Measurements from ENCODE around the gene PYY. TPM values are rescaled to one million over a fixed set of nuclear protein-coding genes. Genes with fewer than 3 reads are reported as not detected.

The PYY gene
- total RNA-seq, 5 donors from 2014 or later (not counting 1 experiment from before 2014, with no cell fraction given) = not detected

- Histone ChIP-seq H3K4me1 (ENCODE audit: control insufficient read depth in 1 of 2, extremely low read depth in 1 of 2, insufficient read depth in 2 of 2, low read length in 2 of 2) (peaks cover 0 to 15% of the 10 kb centered on the region in 2 experiments), H3K36me3 (ENCODE audit: control insufficient read depth in 2 of 2, extremely low read depth in 1 of 2, insufficient read depth in 1 of 2, low read length in 1 of 2) (no peaks in the 10 kb centered on the region), H3K9me3 (no peaks in the 10 kb centered on the region), H3K27me3 (replicated peaks in 1 of 2; ENCODE audit: control insufficient read depth in 2 of 2, extremely low read depth in 1 of 2, insufficient read depth in 2 of 2, low read length in 1 of 2) (peaks cover 8 to 48% of the 10 kb centered on the region in 2 experiments), H3K27ac (ENCODE audit: low read length) (no peak overlapping the region), H3K4me3 (ENCODE audit: control insufficient read depth in 1 of 2, extremely low read depth in 1 of 2, low read length in 1 of 2) (no peak overlapping the region)
- peaks cover 0 to 8% (median 0%) of the 10 kb centered on the region in 3 donors for H3K4me1 Mint-ChIP-seq
- CTCF ChIA-PET = interaction anchor here in 1 of 2 donors (0.7 kb wide), 1 partner anchor 109 kb away, joined by 3 read pairs; no protein-coding TSS in a partner anchor
- H3K9me3 Mint-ChIP-seq = no peaks in the 10 kb centered on the region
- peaks cover 23 to 51% of the 10 kb centered on the region in 2 donors for H3K27me3 Mint-ChIP-seq
- ATAC-seq (replicated peaks in 1 of 4) (no peak), DNase-seq (no peak)
- no peaks in the 10 kb centered on the region for H3K36me3 Mint-ChIP-seq
- H3K27ac Mint-ChIP-seq = no peak overlapping the region
- POLR2A ChIA-PET = no interaction called here
- H3K4me3 Mint-ChIP-seq = no peak overlapping the region
- 66% methylated on average over 11 of the region's 12 CpGs for WGBS (ENCODE audit: insufficient coverage)
These were observed 33.6 kb upstream of the PYY start for GRCh38 chr17:43987131-43988021.

- H3K4me3 Mint-ChIP-seq = no peak overlapping the region
- no peaks in the 10 kb centered on the region for H3K9me3 ChIP-seq
- no peaks in the 10 kb centered on the region for H3K36me3 Mint-ChIP-seq
- POLR2A ChIA-PET = no interaction called here
- H3K27ac Mint-ChIP-seq = peak overlapping the region in 1 of 2 donors; percentile 37
- no peaks in the 10 kb centered on the region for H3K36me3 ChIP-seq (ENCODE audit: control insufficient read depth in 2 of 2, extremely low read depth in 1 of 2, insufficient read depth in 1 of 2, low read length in 1 of 2)
- peaks cover 12 to 54% of the 10 kb centered on the region in 2 experiments for H3K27me3 ChIP-seq (replicated peaks in 1 of 2; ENCODE audit: control insufficient read depth in 2 of 2, extremely low read depth in 1 of 2, insufficient read depth in 2 of 2, low read length in 1 of 2)
- CTCF ChIA-PET = interaction anchor here in 1 of 2 donors (0.5 kb wide), 1 partner anchor 330 kb away, joined by 3 read pairs; no protein-coding TSS in a partner anchor
- WGBS (ENCODE audit: insufficient coverage) = 84% methylated on average over 7 of the region's 7 CpGs
- ATAC-seq (replicated peaks in 1 of 4) (no peak), DNase-seq (no peak)
- peaks cover 0 to 8% (median 0%) of the 10 kb centered on the region in 3 donors for H3K4me1 Mint-ChIP-seq
- H3K27me3 Mint-ChIP-seq = peaks cover 30 to 60% of the 10 kb centered on the region in 2 donors
- no peaks in the 10 kb centered on the region for H3K9me3 Mint-ChIP-seq
- no peak overlapping the region for H3K4me3 ChIP-seq (ENCODE audit: control insufficient read depth in 1 of 2, extremely low read depth in 1 of 2, low read length in 1 of 2)
- H3K4me1 ChIP-seq (ENCODE audit: control insufficient read depth in 1 of 2, extremely low read depth in 1 of 2, insufficient read depth in 2 of 2, low read length in 2 of 2) = peaks cover 0 to 15% of the 10 kb centered on the region in 2 experiments
- no peak overlapping the region for H3K27ac ChIP-seq (ENCODE audit: low read length)
These were observed 32.7 kb upstream of the PYY start for GRCh38 chr17:43986225-43986981.

- Mint-ChIP-seq H3K4me1 (peaks cover 0 to 8% (median 0%) of the 10 kb centered on the region in 3 donors), H3K9me3 (no peaks in the 10 kb centered on the region), H3K27ac (no peak overlapping the region), H3K27me3 (peaks cover 30 to 69% of the 10 kb centered on the region in 2 donors), H3K4me3 (peak overlapping the region in 1 of 3 donors; percentile 32), H3K36me3 (no peaks in the 10 kb centered on the region)
- DNase-seq = no peak
- ChIA-PET CTCF (interaction anchor here in 1 of 2 donors (0.5 kb wide), 1 partner anchor 1272 kb away, joined by 3 read pairs; no protein-coding TSS in a partner anchor), POLR2A (no interaction called here)
- ATAC-seq (replicated peaks in 1 of 4) = no peak
- H3K36me3 ChIP-seq (ENCODE audit: control insufficient read depth in 2 of 2, extremely low read depth in 1 of 2, insufficient read depth in 1 of 2, low read length in 1 of 2) = no peaks in the 10 kb centered on the region
- H3K9me3 ChIP-seq = no peaks in the 10 kb centered on the region
- H3K27me3 ChIP-seq (replicated peaks in 1 of 2; ENCODE audit: control insufficient read depth in 2 of 2, extremely low read depth in 1 of 2, insufficient read depth in 2 of 2, low read length in 1 of 2) = peaks cover 15 to 52% of the 10 kb centered on the region in 2 experiments
- no peak overlapping the region for H3K4me3 ChIP-seq (ENCODE audit: control insufficient read depth in 1 of 2, extremely low read depth in 1 of 2, low read length in 1 of 2)
- no peak overlapping the region for H3K27ac ChIP-seq (ENCODE audit: low read length)
- H3K4me1 ChIP-seq (ENCODE audit: control insufficient read depth in 1 of 2, extremely low read depth in 1 of 2, insufficient read depth in 2 of 2, low read length in 2 of 2) = peaks cover 0 to 15% of the 10 kb centered on the region in 2 experiments
- WGBS (ENCODE audit: insufficient coverage) = 100% methylated on average over 4 of the region's 8 CpGs
These were observed 30.8 kb upstream of the PYY start for GRCh38 chr17:43984521-43984920.

DNA sequence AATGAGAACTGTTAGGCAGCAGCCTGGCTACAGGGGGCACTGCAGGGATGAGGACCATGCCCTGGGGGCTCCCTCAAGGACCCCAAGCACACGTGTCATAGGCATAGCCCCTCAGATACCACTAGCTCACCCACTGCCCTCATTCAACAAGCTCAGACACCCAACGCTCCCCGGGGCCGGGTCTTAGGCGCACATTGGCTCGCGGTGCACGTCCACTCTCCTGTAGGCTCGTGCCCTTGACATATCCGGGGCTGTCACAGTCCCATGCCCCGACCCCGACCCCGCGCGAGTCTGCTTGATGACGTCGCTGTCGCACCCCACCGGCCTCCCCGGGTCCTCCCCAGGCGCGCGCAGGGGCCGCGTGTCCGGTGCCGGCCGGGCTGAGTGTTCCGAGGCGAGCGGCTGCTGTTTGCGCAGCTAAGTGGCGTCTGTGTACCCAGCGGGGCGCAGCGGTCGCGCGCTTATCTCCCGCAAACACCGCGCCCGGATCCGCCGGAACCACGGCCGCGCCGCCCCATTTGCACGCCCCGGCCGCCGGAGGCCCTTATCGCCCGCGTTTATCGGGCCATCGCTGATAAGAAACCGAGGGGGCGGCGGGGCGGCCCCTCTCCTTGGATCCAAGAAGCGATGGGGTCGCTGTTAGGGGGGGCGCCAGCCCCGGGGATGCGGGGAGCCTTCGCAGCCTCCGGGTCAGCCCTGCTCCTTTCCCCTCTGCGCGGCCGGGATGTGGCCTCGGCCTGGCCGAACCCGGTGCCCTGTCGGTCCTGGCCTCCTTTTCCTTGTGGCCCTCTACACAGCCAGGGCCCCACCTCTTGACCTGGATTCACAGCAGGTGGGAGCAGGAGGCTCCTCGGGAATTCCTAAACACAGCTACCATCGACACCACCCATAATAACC, 30.0 kb upstream of the PYY start:
- peak in 2 of 35 experiments; percentile 16 to 17 for DNase-seq
- Histone ChIP-seq H3K27ac (ENCODE audit: low read length) (no peak overlapping the region), H3K4me1 (ENCODE audit: control insufficient read depth in 1 of 2, extremely low read depth in 1 of 2, insufficient read depth in 2 of 2, low read length in 2 of 2) (peaks cover 0 to 15% of the 10 kb centered on the region in 2 experiments), H3K36me3 (ENCODE audit: control insufficient read depth in 2 of 2, extremely low read depth in 1 of 2, insufficient read depth in 1 of 2, low read length in 1 of 2) (no peaks in the 10 kb centered on the region), H3K9me3 (no peaks in the 10 kb centered on the region), H3K27me3 (replicated peaks in 1 of 2; ENCODE audit: control insufficient read depth in 2 of 2, extremely low read depth in 1 of 2, insufficient read depth in 2 of 2, low read length in 1 of 2) (peaks cover 15 to 52% of the 10 kb centered on the region in 2 experiments), H3K4me3 (ENCODE audit: control insufficient read depth in 1 of 2, extremely low read depth in 1 of 2, low read length in 1 of 2) (peak overlapping the region in 1 of 2 donors; percentile 11)
- ATAC-seq (replicated peaks in 1 of 4) = peak; percentile 35 to 67 (median 42)
- WGBS (ENCODE audit: insufficient coverage) = 7% methylated on average over 78 of the region's 78 CpGs
- H3K4me1 Mint-ChIP-seq = peaks cover 0 to 8% (median 0%) of the 10 kb centered on the region in 3 donors
- H3K27me3 Mint-ChIP-seq = peaks cover 30 to 69% of the 10 kb centered on the region in 2 donors
- POLR2A ChIA-PET = interaction anchor here in 1 of 2 donors (0.7 kb wide), 1 partner anchor 59 kb away, joined by 3 read pairs; no protein-coding TSS in a partner anchor
- CTCF ChIA-PET = no interaction called here
- H3K9me3 Mint-ChIP-seq = no peaks in the 10 kb centered on the region
- no peaks in the 10 kb centered on the region for H3K36me3 Mint-ChIP-seq
- peak overlapping the region; percentile 31 to 39 (median 32) for H3K4me3 Mint-ChIP-seq
- H3K27ac Mint-ChIP-seq = no peak overlapping the region

- Mint-ChIP-seq H3K36me3 (no peaks in the 10 kb centered on the region), H3K9me3 (no peaks in the 10 kb centered on the region), H3K4me3 (peak overlapping the region; percentile 30 to 39 (median 31)), H3K4me1 (peaks cover 0 to 8% (median 0%) of the 10 kb centered on the region in 3 donors), H3K27ac (no peak overlapping the region), H3K27me3 (peaks cover 26 to 65% of the 10 kb centered on the region in 2 donors)
- no peaks in the 10 kb centered on the region for H3K9me3 ChIP-seq
- no peak for DNase-seq
- ATAC-seq (replicated peaks in 1 of 4) = no peak
- peaks cover 0 to 15% of the 10 kb centered on the region in 2 experiments for H3K4me1 ChIP-seq (ENCODE audit: control insufficient read depth in 1 of 2, extremely low read depth in 1 of 2, insufficient read depth in 2 of 2, low read length in 2 of 2)
- peaks cover 15 to 52% of the 10 kb centered on the region in 2 experiments for H3K27me3 ChIP-seq (replicated peaks in 1 of 2; ENCODE audit: control insufficient read depth in 2 of 2, extremely low read depth in 1 of 2, insufficient read depth in 2 of 2, low read length in 1 of 2)
- CTCF ChIA-PET = no interaction called here
- no peak overlapping the region for H3K4me3 ChIP-seq (ENCODE audit: control insufficient read depth in 1 of 2, extremely low read depth in 1 of 2, low read length in 1 of 2)
- no peak overlapping the region for H3K27ac ChIP-seq (ENCODE audit: low read length)
- no peaks in the 10 kb centered on the region for H3K36me3 ChIP-seq (ENCODE audit: control insufficient read depth in 2 of 2, extremely low read depth in 1 of 2, insufficient read depth in 1 of 2, low read length in 1 of 2)
- POLR2A ChIA-PET = interaction anchor here in 1 of 2 donors (0.7 kb wide), 1 partner anchor 58 kb away, joined by 3 read pairs; no protein-coding TSS in a partner anchor
- 10% methylated on average over 3 of the region's 5 CpGs for WGBS (ENCODE audit: insufficient coverage)
These were observed 29.4 kb upstream of the PYY start for GRCh38 chr17:43983196-43983514.
